Limb (tissue), 2 donors: ENCODE results near the gene VKORC1L1.
"Not testable (repeated sequence)": the region's sequence is repeated elsewhere in the genome, so short reads cannot be mapped to it uniquely, and the experiment has no call there.

Source experiments
- DNase-seq, 2 donors: peaks; one replicate each; pipeline ENCODE4 v3.0.0-alpha.2; 2016; ENCODE audit errors: extremely low spot score in 2 of 2

The VKORC1L1 gene

GRCh38 chr7:65937296-65937695, 64.4 kb downstream of the VKORC1L1 start:
- DNase-seq, result no peak

DNA sequence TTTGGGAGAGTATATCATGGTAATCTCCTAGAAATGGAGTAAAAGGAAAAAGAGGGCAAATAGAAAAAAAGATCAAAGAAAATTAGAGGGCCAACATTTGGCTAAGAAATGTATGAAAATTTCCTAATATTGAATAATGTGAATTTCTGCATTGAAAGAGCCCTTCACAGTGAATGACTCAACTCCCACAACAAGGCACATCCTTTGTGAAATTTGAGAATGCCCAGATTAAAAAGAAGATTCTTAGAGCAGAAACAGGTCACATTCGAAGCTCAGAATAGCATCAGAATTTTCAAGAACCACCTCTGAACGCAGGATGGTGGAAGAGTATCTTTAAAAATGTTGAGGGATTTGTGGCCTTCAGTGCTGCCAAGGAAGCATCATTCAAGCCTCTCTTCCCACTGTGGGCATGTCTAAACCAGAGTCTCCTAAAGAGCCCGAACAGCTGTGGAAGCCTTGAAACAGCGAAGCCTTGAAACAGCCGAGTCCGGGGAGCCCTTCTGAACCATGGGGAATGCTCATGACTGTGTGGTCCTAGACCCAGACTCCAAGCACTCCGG, 65.5 kb downstream of the VKORC1L1 start:
- DNase-seq, result no peak

DNA sequence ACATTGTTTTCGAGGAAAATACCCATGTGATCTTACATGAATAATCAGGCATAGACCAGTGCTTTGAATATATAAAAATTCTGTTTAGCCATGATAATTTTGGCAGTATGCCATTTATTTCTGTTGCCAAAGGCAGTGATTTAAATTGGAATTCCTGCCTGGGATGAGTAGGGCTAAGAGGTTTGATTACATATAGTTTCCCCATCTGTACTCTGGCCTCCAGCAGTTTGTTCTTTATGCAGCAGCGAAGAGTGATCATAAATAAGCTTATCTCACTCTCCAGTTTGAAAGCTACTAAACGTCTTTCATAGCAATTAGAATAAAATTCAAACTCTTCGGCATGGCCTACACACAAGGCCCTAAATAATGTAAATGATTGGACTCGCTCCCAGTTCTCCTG, 72.9 kb downstream of the VKORC1L1 start:
- DNase-seq, result not testable (repeated sequence)

DNA sequence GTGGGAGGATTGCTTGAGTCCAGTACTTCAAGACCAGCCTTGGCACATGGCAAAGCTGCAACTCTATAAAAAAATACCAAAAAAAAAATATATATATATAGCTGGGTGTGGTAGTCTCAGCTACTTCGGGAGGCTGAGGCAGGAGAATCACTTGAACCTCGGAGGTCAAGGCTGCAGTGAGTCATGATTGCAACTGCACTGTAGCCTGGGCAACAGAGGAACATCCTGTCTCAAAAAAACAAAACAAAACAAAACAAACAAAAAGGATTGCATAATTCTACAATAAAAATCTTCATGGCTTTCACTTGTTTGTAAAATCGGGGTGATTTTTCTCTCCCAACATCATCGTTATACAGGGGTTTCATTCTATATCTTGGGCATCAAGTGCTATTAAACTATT, 74.0 kb downstream of the VKORC1L1 start:
- DNase-seq, result no peak

DNA sequence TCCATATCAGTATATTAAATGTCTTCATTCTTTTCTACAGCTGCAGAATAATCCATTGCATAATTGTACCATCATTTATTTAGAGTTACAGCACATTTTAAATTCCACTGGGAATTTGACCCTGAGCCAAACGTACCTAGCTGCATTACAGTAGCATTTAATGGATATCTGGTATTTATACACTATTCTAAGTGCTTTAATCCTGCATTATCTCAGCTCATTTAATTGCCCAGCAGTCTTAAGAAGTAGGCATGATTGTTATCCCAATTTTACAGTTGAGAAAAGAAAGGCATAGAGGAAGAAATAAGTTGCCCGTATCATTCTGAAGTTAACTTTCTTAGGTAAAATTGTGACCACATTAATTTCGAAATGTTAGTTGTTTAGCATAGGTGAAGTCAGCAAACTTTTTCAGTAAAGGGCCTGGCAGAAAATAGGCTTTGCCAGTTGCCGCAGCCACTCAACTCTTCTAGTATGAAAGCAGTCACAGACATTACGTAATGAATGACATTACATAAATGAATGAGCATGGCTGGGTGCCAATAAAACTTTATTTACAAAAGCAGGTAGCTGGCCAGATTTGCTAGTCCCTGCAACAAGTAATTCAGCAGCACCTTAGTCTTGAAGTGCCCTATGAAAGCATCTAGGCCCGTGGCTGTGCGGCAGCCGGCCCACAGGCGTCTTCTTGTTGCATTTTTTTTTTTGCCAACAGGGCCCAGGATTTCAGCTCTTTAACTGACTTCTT, 79.1 kb downstream of the VKORC1L1 start:
- DNase-seq, result no peak

DNA sequence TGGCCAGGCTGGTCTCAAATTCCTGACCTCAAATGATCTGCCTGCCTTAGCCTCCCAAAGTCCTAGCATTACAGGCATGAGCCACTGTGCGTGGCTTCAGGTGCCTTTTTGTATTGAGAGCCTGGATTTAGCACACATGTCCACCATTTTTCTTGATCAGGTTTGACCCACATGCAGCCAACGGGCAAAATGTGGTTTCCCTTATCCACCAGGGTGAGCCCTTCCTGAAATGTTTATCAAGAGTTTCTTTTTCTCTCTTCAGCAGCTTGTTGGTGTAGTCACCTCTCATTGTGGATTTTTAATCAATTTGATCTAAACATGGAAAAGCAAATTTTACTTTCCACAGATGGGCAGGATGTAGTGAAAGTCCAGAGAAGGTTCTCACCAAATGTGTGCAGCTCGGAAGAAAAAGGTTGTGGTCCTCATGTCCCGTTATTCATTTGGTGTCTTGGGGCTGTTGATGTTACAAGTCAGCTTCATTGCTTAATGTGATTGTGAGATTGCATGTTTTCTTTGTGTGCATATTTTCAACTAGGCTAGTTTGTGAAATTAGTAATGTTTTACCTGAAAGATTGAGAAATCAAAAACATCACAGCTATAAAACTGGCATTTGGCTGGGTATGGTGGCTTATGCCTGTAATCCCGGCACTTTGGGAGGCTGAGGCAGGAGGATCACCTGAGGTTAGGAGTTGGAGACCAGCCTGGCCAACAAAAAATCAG, 80.3 kb downstream of the VKORC1L1 start:
- no peak for DNase-seq

- DNase-seq, result no peak
Measured at GRCh38 chr7:65953890-65954450, 81.1 kb downstream of the VKORC1L1 start.

- DNase-seq, result no peak
Measured at GRCh38 chr7:65955718-65956117, 82.8 kb downstream of the VKORC1L1 start.

GRCh38 chr7:65960351-65961074, 87.6 kb downstream of the VKORC1L1 start:
- DNase-seq, result no peak

- DNase-seq, result no peak
Measured at GRCh38 chr7:65962033-65962432, 89.2 kb downstream of the VKORC1L1 start.

DNA sequence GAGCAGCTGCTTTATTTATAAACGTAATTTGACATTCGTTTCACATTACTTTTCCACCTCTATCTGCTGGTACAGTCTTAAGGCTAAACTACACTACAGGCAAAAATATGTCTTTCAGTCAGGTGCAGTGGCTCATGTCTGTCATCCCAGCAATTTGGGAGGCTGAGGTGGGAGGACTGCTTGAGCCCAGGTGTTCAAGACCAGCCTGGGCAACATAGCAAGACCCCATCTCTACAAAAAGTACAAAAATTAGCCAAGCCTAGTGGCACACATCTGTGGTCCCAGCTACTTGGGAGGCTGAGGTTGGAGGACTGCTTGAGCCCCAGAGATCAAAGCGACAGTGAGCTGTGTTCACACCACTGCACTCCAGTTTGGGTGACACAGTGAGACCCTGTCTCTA, 91.8 kb downstream of the VKORC1L1 start:
- not testable (repeated sequence) for DNase-seq

DNA sequence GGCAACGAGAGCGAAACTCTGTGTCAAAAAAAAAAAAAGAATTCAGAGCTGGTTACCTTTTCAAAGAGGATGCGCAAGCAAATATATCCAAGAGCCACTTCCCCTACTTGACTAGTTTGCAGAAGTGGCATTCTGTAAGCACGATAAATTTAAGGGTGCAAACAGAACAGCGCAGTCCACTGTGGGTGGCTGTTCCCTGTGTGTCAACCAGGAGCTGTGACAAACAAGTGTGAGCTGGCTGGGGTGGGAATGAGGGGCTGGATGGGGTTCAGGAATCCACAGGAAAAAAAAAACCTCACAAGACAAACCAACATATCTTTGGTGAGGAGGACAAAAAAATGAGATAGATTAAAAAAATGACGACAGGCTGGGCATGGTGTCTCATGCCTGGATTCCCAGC, 93.3 kb downstream of the VKORC1L1 start:
- no peak for DNase-seq

DNA sequence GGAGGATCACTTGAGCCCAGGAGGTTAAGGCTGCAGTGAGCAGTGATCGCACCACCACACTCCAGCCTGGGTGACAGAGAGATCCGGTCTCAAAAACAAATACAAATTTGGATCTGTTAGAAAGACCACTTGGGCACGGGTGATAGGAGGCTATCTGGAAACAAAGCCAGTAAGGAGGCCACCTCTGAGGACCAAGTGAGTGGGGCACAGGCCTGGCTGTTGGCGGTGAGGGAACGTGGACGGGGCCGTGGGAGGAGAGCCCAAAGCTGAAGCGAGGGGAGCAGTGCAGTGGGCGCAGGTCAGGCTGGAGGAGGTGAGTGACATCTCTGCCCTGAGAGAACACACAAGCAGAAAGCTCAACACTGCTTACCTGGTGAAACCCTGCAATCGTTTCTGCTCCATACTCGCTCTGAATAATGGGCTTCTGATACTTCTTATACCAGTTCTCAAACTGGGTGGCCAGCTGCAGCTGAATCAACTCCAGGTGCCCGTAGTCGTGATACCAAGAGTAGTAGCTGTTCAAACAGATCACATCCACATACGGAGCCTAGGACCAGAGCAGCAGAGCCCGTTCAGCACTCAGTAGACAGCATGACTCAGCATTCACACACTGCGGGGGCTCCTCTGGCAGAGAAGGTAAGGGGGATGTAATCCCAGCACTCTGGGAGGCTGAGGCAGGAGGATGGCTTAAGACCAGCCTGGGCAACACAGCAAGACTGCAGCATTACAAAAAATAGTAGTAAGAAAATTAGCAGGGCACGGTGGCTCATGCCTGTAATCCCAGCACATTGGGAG, 94.7 kb downstream of the VKORC1L1 start:
- DNase-seq, result no peak

- DNase-seq, result no peak
Measured at GRCh38 chr7:65968256-65969185, 95.6 kb downstream of the VKORC1L1 start.

DNA sequence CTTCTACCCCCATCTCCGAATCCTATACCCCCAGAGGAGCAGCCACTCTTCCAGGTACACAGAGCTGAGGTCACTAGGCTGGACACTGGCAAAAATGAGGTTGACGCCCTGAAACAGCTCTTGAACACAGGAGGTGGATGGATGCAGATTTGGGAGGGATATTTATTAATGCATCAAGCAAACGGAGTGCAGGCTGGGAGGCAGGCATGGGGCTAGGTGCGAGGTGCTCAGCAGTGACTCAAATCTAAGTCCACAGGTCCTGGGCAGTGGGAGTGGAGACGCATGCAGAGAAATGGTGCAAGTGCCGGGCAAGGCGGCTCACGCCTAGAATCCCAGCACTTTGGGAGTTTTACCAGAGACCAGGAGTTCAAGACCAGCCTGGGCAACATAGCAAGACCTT, 98.1 kb downstream of the VKORC1L1 start:
- DNase-seq, result no peak

- no peak for DNase-seq
Measured at GRCh38 chr7:65972976-65973375, 100.1 kb downstream of the VKORC1L1 start.

- no peak for DNase-seq
Measured at GRCh38 chr7:65974191-65974801, 101.4 kb downstream of the VKORC1L1 start.

- no peak for DNase-seq
Measured at GRCh38 chr7:65974876-65975275, 102.0 kb downstream of the VKORC1L1 start.

DNA sequence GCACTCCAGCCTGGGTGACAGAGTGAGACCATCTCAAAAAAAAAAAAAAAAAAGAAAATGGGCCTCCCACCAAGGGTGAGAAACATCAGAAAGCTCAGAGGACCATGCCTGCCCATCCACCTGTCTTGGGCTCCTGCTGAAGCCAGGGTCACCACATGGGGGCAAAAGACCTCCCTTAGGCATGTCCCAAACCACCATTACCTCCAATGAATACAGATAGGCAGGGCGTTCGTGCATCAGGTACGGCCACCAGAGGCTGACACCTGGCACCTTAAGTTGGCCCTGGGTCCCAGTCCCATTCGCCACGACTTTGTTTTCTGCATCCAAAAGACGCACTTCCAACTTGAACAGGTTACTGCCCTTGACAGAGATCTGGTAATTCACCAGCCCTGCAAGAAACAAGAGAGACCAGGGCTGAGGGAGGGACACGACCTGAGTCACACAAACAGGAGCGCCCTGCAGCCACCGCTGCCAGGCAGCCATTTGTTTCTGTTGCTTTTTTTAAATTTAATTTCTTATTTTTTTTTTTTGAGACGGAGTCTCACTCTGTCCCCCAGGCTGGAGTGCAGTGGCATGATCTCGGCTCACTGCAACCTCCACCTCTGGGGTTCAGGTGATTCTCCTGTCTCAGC, 103.1 kb downstream of the VKORC1L1 start:
- DNase-seq, result no peak
